Breast epithelium (tissue), 4 donors: ENCODE measurements around the gene RIPOR3. TPM values are rescaled to one million over a fixed set of nuclear protein-coding genes. Genes with fewer than 3 reads are reported as not detected.
A peak's percentile ranks its signal among the peaks of the same experiment; 100 is the strongest.

Source experiments
- DNase-seq, 2 donors: peaks; one replicate each; pipeline ENCODE4 v3.0.0-alpha.2; 2019; ENCODE audit warnings: low spot score in 2 of 2
- H3K27ac ChIP-seq, 2 donors: fragments of 200-600 bp; sonication (generic) in 1 of 2; one replicate each; pipeline ENCODE4 v1.5.1; 2016 to 2019; ENCODE audit warnings: mild to moderate bottlenecking in 1 of 2
- H3K27me3 ChIP-seq, 2 donors: fragments of 200-600 bp; sonication (generic) in 1 of 2; one replicate each; pipeline versions ENCODE4 v1.5.1 to v1.6.0; 2017 to 2019; ENCODE audit warnings: control low read depth in 1 of 2, mild to moderate bottlenecking in 1 of 2
- H3K36me3 ChIP-seq: fragments of 200-600 bp; one replicate; pipeline ENCODE4 v1.5.1; 2019
- H3K4me1 ChIP-seq, 2 donors: fragments of 200-600 bp; sonication (generic); one replicate each; pipeline ENCODE4 v1.5.1; 2016 to 2019; ENCODE audit warnings: control low read depth in 1 of 2
- H3K4me3 ChIP-seq, 3 donors: fragments of 200-600 bp; sonication (generic); 1 replicate in 2 of 3; 2 replicates in 1 of 3; pipeline ENCODE4 v1.5.1; 2016 to 2019; ENCODE audit warnings: mild to moderate bottlenecking in 3 of 3, moderate library complexity in 2 of 3
- H3K9me3 ChIP-seq, 2 donors: fragments of 200-600 bp; sonication (generic) in 1 of 2; one replicate each; pipeline ENCODE4 v1.5.1; 2016 to 2019; ENCODE audit warnings: control low read depth in 1 of 2
- CTCF ChIP-seq, 3 donors: fragments of 450-650 bp; IDR thresholded peaks; one replicate each; pipeline ENCODE4 v1.5.1; 2016 to 2017; ENCODE audit warnings: antibody characterized with exemption in 3 of 3, mild to moderate bottlenecking in 3 of 3, moderate library complexity in 3 of 3
- POLR2A ChIP-seq: fragments of 450-650 bp; IDR thresholded peaks from one replicate; pipeline ENCODE4 v1.6.1; 2016; ENCODE audit warnings: antibody characterized with exemption, mild to moderate bottlenecking, moderate library complexity
- POLR2AphosphoS5 ChIP-seq, 3 donors: sonication (generic); formaldehyde crosslinking; IDR thresholded peaks; one replicate each; pipeline ENCODE4 v1.6.1; 2017; ENCODE audit warnings: antibody characterized with exemption in 3 of 3
- intact Hi-C: fragments of 100-400 bp; cut with DNase I; formaldehyde crosslinking; loops from one replicate; pipeline ENCODE4 v1.15.1; 2023; ENCODE audit warnings: low total_unique reads
- total RNA-seq, 3 donors: library from RNA; depleted of rRNA; stranded (reverse); fragments of >200 nt; gene quantifications; one replicate each; pipeline ENCODE4 v1.1.0, GENCODE V29; 2016

The RIPOR3 gene
- total RNA-seq, 3 donors from 2014 or later = 4.5 to 35.5 (median 26.9) TPM

DNA sequence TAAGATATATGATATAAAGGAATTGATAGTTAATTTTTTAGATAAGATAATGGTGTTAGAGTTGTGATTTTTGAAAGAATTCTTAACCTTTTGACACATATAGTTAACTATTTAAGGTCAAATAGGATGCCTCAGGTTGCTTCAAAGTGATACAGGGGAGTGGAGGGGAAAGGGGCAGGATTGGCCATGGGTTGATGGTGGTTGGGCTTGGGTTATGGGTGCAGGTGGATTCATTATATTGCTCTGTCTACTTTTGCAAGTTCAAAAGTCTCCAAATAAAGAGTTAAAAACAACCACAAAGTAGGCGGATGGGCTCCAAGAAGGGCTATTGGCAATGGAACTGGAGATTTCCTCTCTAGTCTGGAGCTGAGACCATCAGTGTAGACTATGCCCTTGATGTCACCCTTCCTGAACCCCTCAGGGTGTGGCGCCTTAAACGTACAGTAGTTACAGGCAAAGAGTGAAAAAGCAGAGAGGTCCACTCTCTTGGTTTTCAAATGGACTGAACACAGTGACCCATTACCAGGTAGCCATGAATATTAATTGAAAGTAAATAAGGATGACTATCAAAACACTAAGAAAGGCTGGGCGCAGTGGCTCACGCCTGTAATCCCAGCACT is 100.0 kb downstream of the RIPOR3 start:
- intact Hi-C loops = no loop called here
- TF ChIP-seq CTCF (IDR thresholded peaks at IDR 0.05) (no peak), POLR2AphosphoS5 (IDR thresholded peaks at IDR 0.05) (no peak), POLR2A (no peak)
- H3K4me1 ChIP-seq = peaks cover 10 to 15% of the 10 kb centered on the region in 2 donors

DNA sequence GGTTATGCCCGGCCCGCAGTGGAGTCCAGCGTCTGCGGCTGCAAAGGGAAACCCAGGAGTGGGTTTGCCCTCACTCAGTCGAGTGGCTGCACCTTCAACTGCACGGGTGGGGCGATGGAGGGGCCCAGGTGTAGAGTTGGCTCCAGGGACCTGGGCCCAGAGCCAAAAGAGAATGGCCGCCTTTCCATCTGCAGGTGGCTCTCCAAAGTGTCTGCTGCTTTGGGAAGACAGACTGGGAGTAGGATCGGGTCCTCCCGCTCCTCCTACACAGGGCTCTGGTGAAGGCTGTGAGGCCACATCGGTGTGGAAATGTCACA is 101.0 kb downstream of the RIPOR3 start:
- no peak for DNase-seq
- H3K4me3 ChIP-seq = no peak overlapping the region
- H3K27ac ChIP-seq = no peak overlapping the region
- peaks cover 10 to 15% of the 10 kb centered on the region in 2 donors for H3K4me1 ChIP-seq
- H3K27me3 ChIP-seq = no peaks in the 10 kb centered on the region
- TF ChIP-seq POLR2AphosphoS5 (IDR thresholded peaks at IDR 0.05) (no peak), POLR2A (no peak), CTCF (IDR thresholded peaks at IDR 0.05) (no peak)
- no peaks in the 10 kb centered on the region for H3K36me3 ChIP-seq
- intact Hi-C loops = no loop called here
- H3K9me3 ChIP-seq = no peaks in the 10 kb centered on the region

More for the DNA sequence above, 100.0 kb downstream of the RIPOR3 start:
- no peak overlapping the region for H3K27ac ChIP-seq
- H3K9me3 ChIP-seq = no peaks in the 10 kb centered on the region
- no peak for DNase-seq
- no peaks in the 10 kb centered on the region for H3K27me3 ChIP-seq
- no peak overlapping the region for H3K4me3 ChIP-seq
- no peaks in the 10 kb centered on the region for H3K36me3 ChIP-seq

GRCh38 chr20:50589548-50590347 is 101.6 kb downstream of the RIPOR3 start:
- Histone ChIP-seq H3K4me1 (peaks cover 10 to 15% of the 10 kb centered on the region in 2 donors), H3K27ac (no peak overlapping the region), H3K36me3 (no peaks in the 10 kb centered on the region), H3K27me3 (no peaks in the 10 kb centered on the region), H3K9me3 (no peaks in the 10 kb centered on the region), H3K4me3 (no peak overlapping the region)
- no peak for DNase-seq
- intact Hi-C loops = no loop called here
- TF ChIP-seq POLR2AphosphoS5 (IDR thresholded peaks at IDR 0.05) (no peak), POLR2A (no peak), CTCF (IDR thresholded peaks at IDR 0.05) (no peak)

- no peaks in the 10 kb centered on the region for H3K36me3 ChIP-seq
These were observed 103.2 kb downstream of the RIPOR3 start for GRCh38 chr20:50588034-50588736.

More at GRCh38 chr20:50588034-50588736, 103.2 kb downstream of the RIPOR3 start:
- peak; percentile 72 to 81 (median 80) for TF ChIP-seq CTCF (IDR thresholded peaks at IDR 0.05)
- TF ChIP-seq POLR2A = no peak
- TF ChIP-seq POLR2AphosphoS5 (IDR thresholded peaks at IDR 0.05) = no peak
- H3K27ac ChIP-seq = peak overlapping the region; percentile 27 to 57
- intact Hi-C loops = no loop called here
- H3K27me3 ChIP-seq = no peaks in the 10 kb centered on the region
- no peaks in the 10 kb centered on the region for H3K9me3 ChIP-seq
- peak; percentile 57 to 76 for DNase-seq
- no peak overlapping the region for H3K4me3 ChIP-seq
- H3K4me1 ChIP-seq = peaks cover 10 to 15% of the 10 kb centered on the region in 2 donors
